H9 (cell line): ENCODE measurements around the gene MICAL2. TPM values are rescaled to one million over a fixed set of nuclear protein-coding genes. Genes with fewer than 3 reads are reported as not detected.

Experiments used
- DNase-seq: peaks from one replicate; pipeline ENCODE4 v3.0.0-alpha.2; 2017
- H2AFZ ChIP-seq: one replicate; pipeline ENCODE4 v1.6.1; 2013; ENCODE audit warnings: mild to moderate bottlenecking, low read length, control low read depth, moderate library complexity
- H2AK5ac ChIP-seq: 2 replicates; pipeline ENCODE4 v1.6.1; 2013; ENCODE audit warnings: low read length, control low read depth, mixed read lengths; ENCODE audit not compliant: insufficient read length
- H2BK120ac ChIP-seq: one replicate; pipeline ENCODE4 v1.6.1; 2013; ENCODE audit warnings: low read depth, mild to moderate bottlenecking, low read length, control low read depth, inconsistent platforms; ENCODE audit not compliant: poor library complexity, severe bottlenecking
- H2BK12ac ChIP-seq: 2 replicates; pipeline ENCODE4 v1.6.1; 2013; ENCODE audit warnings: low read length, control low read depth, mixed read lengths, low read depth; ENCODE audit not compliant: insufficient read length
- H2BK15ac ChIP-seq: 2 replicates; pipeline ENCODE4 v1.6.1; 2013; ENCODE audit warnings: low read depth, low read length, control low read depth
- H2BK20ac ChIP-seq: one replicate; pipeline ENCODE4 v1.6.1; 2013; ENCODE audit warnings: low read depth, mild to moderate bottlenecking, low read length, control low read depth, inconsistent platforms; ENCODE audit not compliant: poor library complexity, severe bottlenecking
- H2BK5ac ChIP-seq: 2 replicates; pipeline ENCODE4 v1.6.1; 2013; ENCODE audit warnings: low read length, control low read depth, mixed read lengths; ENCODE audit not compliant: insufficient read length
- H3K14ac ChIP-seq: 2 replicates; pipeline ENCODE4 v1.6.1; 2013; ENCODE audit warnings: low read length, control low read depth; ENCODE audit not compliant: insufficient read depth
- H3K18ac ChIP-seq: 2 replicates; pipeline ENCODE4 v1.6.1; 2013; ENCODE audit warnings: low read depth, mild to moderate bottlenecking, mixed read lengths, low read length, control low read depth; ENCODE audit not compliant: insufficient read length
- H3K23ac ChIP-seq: 2 replicates; pipeline ENCODE4 v1.6.1; 2013; ENCODE audit warnings: low read length, control low read depth, mixed read lengths, low read depth; ENCODE audit not compliant: insufficient read length
- H3K23me2 ChIP-seq: 2 replicates; pipeline ENCODE4 v1.6.1; 2013; ENCODE audit warnings: low read depth, mild to moderate bottlenecking, mixed read lengths, low read length, control low read depth; ENCODE audit not compliant: insufficient read length, poor library complexity, severe bottlenecking
- H3K27ac ChIP-seq: 2 replicates; pipeline ENCODE4 v1.5.1; 2013; ENCODE audit warnings: low read length, control low read depth, mixed read lengths, low read depth; ENCODE audit not compliant: insufficient read length
- H3K27me3 ChIP-seq: 2 replicates; pipeline ENCODE4 v1.6.1; 2013; ENCODE audit warnings: low read length, control low read depth, inconsistent platforms; ENCODE audit not compliant: insufficient read depth
- H3K4ac ChIP-seq: 2 replicates; pipeline ENCODE4 v1.6.1; 2013; ENCODE audit warnings: low read depth, mild to moderate bottlenecking, control low read depth, inconsistent platforms, low read length, moderate library complexity
- H3K4me1 ChIP-seq: 2 replicates; pipeline ENCODE4 v1.6.1; 2013; ENCODE audit warnings: low read length, control low read depth, inconsistent platforms; ENCODE audit not compliant: insufficient read depth
- H3K4me2 ChIP-seq: 2 replicates; pipeline ENCODE4 v1.6.1; 2013; ENCODE audit warnings: low read length, control low read depth, mixed read lengths; ENCODE audit not compliant: insufficient read length, insufficient read depth
- H3K56ac ChIP-seq: 2 replicates; pipeline ENCODE4 v1.6.1; 2013; ENCODE audit warnings: low read depth, mild to moderate bottlenecking, mixed read lengths, low read length, control low read depth; ENCODE audit not compliant: insufficient read length
- H3K79me1 ChIP-seq: 2 replicates; pipeline ENCODE4 v1.6.1; 2013; ENCODE audit warnings: low read depth, mild to moderate bottlenecking, moderate library complexity, low read length, control low read depth, inconsistent platforms; ENCODE audit not compliant: insufficient read depth, poor library complexity, severe bottlenecking
- H3K79me2 ChIP-seq: 2 replicates; pipeline ENCODE4 v1.6.1; 2013; ENCODE audit warnings: low read length, control low read depth, inconsistent platforms; ENCODE audit not compliant: insufficient read depth
- H3K9ac ChIP-seq: 2 replicates; pipeline ENCODE4 v1.6.1; 2013; ENCODE audit warnings: low read length, control low read depth, mixed read lengths; ENCODE audit not compliant: insufficient read length; ENCODE audit errors: extremely low read depth
- H3K9me3 ChIP-seq: one replicate; pipeline ENCODE4 v1.6.1; 2013; ENCODE audit warnings: low read depth, low read length, inconsistent platforms; ENCODE audit not compliant: control insufficient read depth
- H3T11ph ChIP-seq: one replicate; pipeline ENCODE4 v1.6.1; 2013; ENCODE audit warnings: mild to moderate bottlenecking, low read length, control low read depth, inconsistent platforms
- H4K20me1 ChIP-seq: one replicate; pipeline ENCODE4 v1.6.1; 2013; ENCODE audit not compliant: control insufficient read depth, insufficient read length, insufficient read depth
- H4K5ac ChIP-seq: 2 replicates; pipeline ENCODE4 v1.6.1; 2013; ENCODE audit warnings: low read depth, mild to moderate bottlenecking, mixed read lengths, low read length, control low read depth; ENCODE audit not compliant: insufficient read length
- H4K8ac ChIP-seq: replicated peaks from 2 replicates; pipeline ENCODE4 v1.6.1; 2013; ENCODE audit warnings: low read length, control low read depth, mixed read lengths, low read depth; ENCODE audit not compliant: insufficient read length
- H4K91ac ChIP-seq: 2 replicates; pipeline ENCODE4 v1.6.1; 2013; ENCODE audit warnings: low read depth, mild to moderate bottlenecking, moderate library complexity, mixed read lengths, low read length, control low read depth; ENCODE audit not compliant: insufficient read length
- H3K27ac Mint-ChIP-seq, 3 experiments: 2 replicates in 2 of 3; 3 replicates in 1 of 3; pipeline ENCODE4 v1.8.0; 2020 to 2021; ENCODE audit warnings: mixed read lengths in 3 of 3, mild to moderate bottlenecking in 1 of 3, moderate library complexity in 1 of 3
- H3K27me3 Mint-ChIP-seq: 2 replicates; pipeline ENCODE4 v1.8.0; 2021; ENCODE audit warnings: low read depth, mild to moderate bottlenecking, moderate library complexity, mixed read lengths
- H3K36me3 Mint-ChIP-seq, 3 experiments: 2 replicates in 2 of 3; 3 replicates in 1 of 3; pipeline ENCODE4 v1.8.0; 2020 to 2021; ENCODE audit warnings: low read depth in 3 of 3, mixed read lengths in 3 of 3; ENCODE audit not compliant: insufficient read depth in 1 of 3
- H3K4me1 Mint-ChIP-seq, 2 experiments: 2 replicates each; pipeline ENCODE4 v1.8.0; 2020; ENCODE audit warnings: mixed read lengths in 2 of 2
- H3K4me3 Mint-ChIP-seq, 2 experiments: 2 replicates in 1 of 2; 3 replicates in 1 of 2; pipeline ENCODE4 v1.8.0; 2020 to 2021; ENCODE audit warnings: mild to moderate bottlenecking in 2 of 2, mixed read lengths in 2 of 2, moderate library complexity in 1 of 2
- H3K9me3 Mint-ChIP-seq, 2 experiments: 2 replicates in 1 of 2; 3 replicates in 1 of 2; pipeline ENCODE4 v1.8.0; 2020; ENCODE audit warnings: mild to moderate bottlenecking in 2 of 2, mixed read lengths in 2 of 2, moderate library complexity in 1 of 2
- CTCF ChIP-seq: fragments of 200-600 bp; sonication (generic); conservative IDR thresholded peaks from 3 replicates; pipeline ENCODE4 v1.8.0; 2021; ENCODE audit warnings: antibody characterized with exemption, mild to moderate bottlenecking
- WGBS: extraction: QIAGEN DNeasy Blood & Tissue Kit; methylation state at CpG from one replicate; pipeline ENCODE4 v1.1.7; 2013; ENCODE audit warnings: missing lambda C conversion rate, low lambda C conversion rate, mixed read lengths; ENCODE audit not compliant: insufficient read length; ENCODE audit errors: extremely low coverage; 5-methylcytosine and 5-hydroxymethylcytosine counted together
- total RNA-seq: library from RNA; stranded (reverse); gene quantifications from 2 replicates; pipeline ENCODE4 v1.2.1, GENCODE V29; 2021

The MICAL2 gene
- total RNA-seq, 1 experiment from 2014 or later, result 4.7 TPM

GRCh38 chr11:12117611-12118010 is 7.2 kb downstream of the MICAL2 start:
- H3K23me2 ChIP-seq, result no peaks in the 10 kb centered on the region
- no CpG with 5 or more reads among the region's 2 CpGs for WGBS
- H4K20me1 ChIP-seq, result no peaks in the 10 kb centered on the region
- H3K27me3 Mint-ChIP-seq, result peaks cover 46% of the 10 kb centered on the region
- H2AK5ac ChIP-seq, result no peak overlapping the region
- no peak overlapping the region for H3K18ac ChIP-seq
- no peaks in the 10 kb centered on the region for H3K36me3 Mint-ChIP-seq
- no peak overlapping the region for H3K27ac ChIP-seq
- H3T11ph ChIP-seq, result no peak overlapping the region
- H3K4me3 Mint-ChIP-seq, result no peak overlapping the region
- H2BK20ac ChIP-seq, result no peak overlapping the region
- no peaks in the 10 kb centered on the region for H3K9me3 ChIP-seq
- H3K4me2 ChIP-seq, result no peak overlapping the region
- H3K4me1 ChIP-seq, result no peaks in the 10 kb centered on the region
- H3K23ac ChIP-seq, result no peak overlapping the region
- H2BK5ac ChIP-seq, result no peak overlapping the region
- no peak overlapping the region for H4K91ac ChIP-seq
- no peak overlapping the region for H2AFZ ChIP-seq
- H2BK15ac ChIP-seq, result no peak overlapping the region
- peaks cover 8 to 12% of the 10 kb centered on the region in 2 experiments for H3K4me1 Mint-ChIP-seq
- H3K14ac ChIP-seq, result no peak overlapping the region
- DNase-seq, result no peak
- no peaks in the 10 kb centered on the region for H3K9me3 Mint-ChIP-seq
- no peak overlapping the region for H2BK120ac ChIP-seq
- H2BK12ac ChIP-seq, result no peak overlapping the region
- no peak overlapping the region for H4K5ac ChIP-seq
- H3K9ac ChIP-seq, result no peak overlapping the region
- H3K79me1 ChIP-seq, result no peaks in the 10 kb centered on the region
- no peaks in the 10 kb centered on the region for H3K79me2 ChIP-seq
- TF ChIP-seq CTCF, result no peak
- H3K56ac ChIP-seq, result no peak overlapping the region
- H3K27ac Mint-ChIP-seq, result no peak overlapping the region
- no peaks in the 10 kb centered on the region; the same call in 1 of the 2 replicates for H3K27me3 ChIP-seq
- H4K8ac ChIP-seq, result no peak overlapping the region
- no peak overlapping the region for H3K4ac ChIP-seq
